WERI-Rb-1 (cell line): ENCODE data around the gene TVP23A.

Source experiments
- DNase-seq: peaks from one replicate; pipeline ENCODE4 v3.0.0-alpha.2; 2020
- H3K27ac ChIP-seq: fragments of 250-450 bp; sonication (Bioruptor Pico); 2 replicates; pipeline ENCODE4 v1.5.1; 2020; ENCODE audit warnings: mild to moderate bottlenecking, moderate library complexity
- H3K27me3 ChIP-seq: fragments of 250-450 bp; sonication (Bioruptor Pico); 2 replicates; pipeline ENCODE4 v1.5.1; 2021; ENCODE audit warnings: mild to moderate bottlenecking, low read depth, moderate library complexity; ENCODE audit not compliant: insufficient read depth, severe bottlenecking
- H3K36me3 ChIP-seq: fragments of 250-450 bp; sonication (Bioruptor Pico); 2 replicates; pipeline ENCODE4 v1.5.1; 2020; ENCODE audit warnings: mild to moderate bottlenecking, moderate library complexity
- H3K4me3 ChIP-seq: 2 replicates; pipeline ENCODE4 v1.5.1; 2011; ENCODE audit warnings: low read depth, mild to moderate bottlenecking, control low read depth, low read length
- H3K9me3 ChIP-seq: fragments of 250-450 bp; sonication (Bioruptor Pico); 2 replicates; pipeline ENCODE4 v1.5.1; 2021; ENCODE audit warnings: mild to moderate bottlenecking, moderate library complexity; ENCODE audit not compliant: severe bottlenecking
- TF ChIP-seq, protein P1 (sequence below): IDR thresholded peaks from 2 replicates; pipeline ENCODE4 v1.5.1; 2011; ENCODE audit warnings: low read depth, mild to moderate bottlenecking, control low read depth, inconsistent platforms, low read length

The TVP23A gene

DNA sequence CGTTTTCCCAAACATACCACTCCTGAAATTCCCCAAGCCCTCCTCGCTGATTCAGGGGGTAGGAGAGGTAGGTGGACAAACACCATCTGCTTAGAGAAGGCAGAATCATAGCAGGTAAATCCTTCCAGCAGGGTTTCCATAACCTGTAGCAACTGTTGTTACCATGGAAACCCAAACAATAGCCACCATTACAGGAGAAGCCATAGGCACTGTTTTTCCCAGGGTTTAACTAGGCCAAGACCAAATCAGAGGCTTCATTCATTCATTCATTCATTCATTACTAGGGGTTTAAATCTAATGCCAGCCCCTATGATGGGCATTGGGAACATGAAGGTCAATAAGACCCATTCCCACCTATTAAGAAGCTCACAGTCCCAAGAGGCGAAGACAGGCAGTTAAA, 32.9 kb upstream of the TVP23A start:
- Histone ChIP-seq H3K27ac (no peak overlapping the region), H3K4me3 (no peak overlapping the region), H3K9me3 (no peaks in the 10 kb centered on the region), H3K27me3 (no peaks in the 10 kb centered on the region), H3K36me3 (no peaks in the 10 kb centered on the region)
- TF ChIP-seq, protein P1, sequence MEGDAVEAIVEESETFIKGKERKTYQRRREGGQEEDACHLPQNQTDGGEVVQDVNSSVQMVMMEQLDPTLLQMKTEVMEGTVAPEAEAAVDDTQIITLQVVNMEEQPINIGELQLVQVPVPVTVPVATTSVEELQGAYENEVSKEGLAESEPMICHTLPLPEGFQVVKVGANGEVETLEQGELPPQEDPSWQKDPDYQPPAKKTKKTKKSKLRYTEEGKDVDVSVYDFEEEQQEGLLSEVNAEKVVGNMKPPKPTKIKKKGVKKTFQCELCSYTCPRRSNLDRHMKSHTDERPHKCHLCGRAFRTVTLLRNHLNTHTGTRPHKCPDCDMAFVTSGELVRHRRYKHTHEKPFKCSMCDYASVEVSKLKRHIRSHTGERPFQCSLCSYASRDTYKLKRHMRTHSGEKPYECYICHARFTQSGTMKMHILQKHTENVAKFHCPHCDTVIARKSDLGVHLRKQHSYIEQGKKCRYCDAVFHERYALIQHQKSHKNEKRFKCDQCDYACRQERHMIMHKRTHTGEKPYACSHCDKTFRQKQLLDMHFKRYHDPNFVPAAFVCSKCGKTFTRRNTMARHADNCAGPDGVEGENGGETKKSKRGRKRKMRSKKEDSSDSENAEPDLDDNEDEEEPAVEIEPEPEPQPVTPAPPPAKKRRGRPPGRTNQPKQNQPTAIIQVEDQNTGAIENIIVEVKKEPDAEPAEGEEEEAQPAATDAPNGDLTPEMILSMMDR: no peak
- no peak for DNase-seq

DNA sequence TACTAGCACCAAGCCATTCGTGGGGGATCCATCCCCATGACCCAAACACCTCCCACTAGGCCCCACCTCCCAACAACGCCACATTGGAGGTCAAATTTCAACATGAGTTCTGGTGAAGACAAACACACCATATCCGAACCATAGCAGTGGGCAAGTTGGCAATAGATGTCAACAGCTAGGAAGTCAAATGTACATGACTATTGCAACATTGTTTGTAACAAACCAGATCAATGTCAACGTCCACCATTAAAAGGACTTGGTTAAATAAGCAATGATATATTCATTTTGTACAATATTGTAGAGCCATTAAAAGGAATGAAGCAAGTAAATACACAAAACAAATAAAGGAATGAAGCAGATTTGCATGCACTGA, 31.9 kb upstream of the TVP23A start:
- no peak overlapping the region for H3K4me3 ChIP-seq
- TF ChIP-seq, protein P1: no peak
- H3K27me3 ChIP-seq: no peaks in the 10 kb centered on the region
- H3K9me3 ChIP-seq: no peaks in the 10 kb centered on the region
- DNase-seq: no peak
- H3K27ac ChIP-seq: no peak overlapping the region
- no peaks in the 10 kb centered on the region for H3K36me3 ChIP-seq

DNA sequence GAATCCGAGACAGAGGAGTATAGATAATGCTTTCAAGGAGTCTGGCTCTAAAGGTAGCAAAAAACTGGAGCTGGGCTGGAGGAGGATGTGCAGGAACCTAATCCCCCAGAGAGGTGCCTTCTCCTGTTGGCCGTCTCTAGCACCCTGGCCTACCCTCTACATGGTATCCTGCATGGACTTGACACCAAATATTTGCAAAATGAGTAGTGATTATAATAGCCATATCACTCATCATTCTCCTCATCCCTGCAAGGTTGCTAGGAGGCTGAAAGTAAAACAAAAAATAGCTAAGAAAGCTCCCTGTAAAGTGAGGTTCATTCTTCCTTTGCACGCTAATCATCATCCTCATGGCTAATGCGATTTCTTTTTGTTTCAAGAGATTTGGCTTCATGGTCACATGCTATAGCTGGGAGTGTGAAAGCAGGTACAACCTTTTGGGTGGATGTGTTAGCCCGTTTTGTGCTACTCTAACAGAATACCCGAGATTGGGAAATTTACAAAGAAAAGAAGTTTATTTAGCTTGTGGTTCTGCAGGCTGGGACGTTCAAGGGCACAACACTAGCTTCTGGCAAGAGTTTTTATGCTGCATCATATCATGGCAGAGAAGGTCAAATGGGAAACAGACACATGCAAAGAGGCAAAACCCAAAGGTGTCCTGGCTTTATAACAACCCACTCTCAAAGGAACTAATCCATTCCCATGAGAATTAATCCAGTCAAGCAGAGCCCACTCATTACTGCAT, 31.3 kb upstream of the TVP23A start:
- H3K27ac ChIP-seq: no peak overlapping the region
- TF ChIP-seq, protein P1: no peak
- H3K27me3 ChIP-seq: no peaks in the 10 kb centered on the region
- no peak for DNase-seq
- no peak overlapping the region for H3K4me3 ChIP-seq
- H3K36me3 ChIP-seq: no peaks in the 10 kb centered on the region
- no peaks in the 10 kb centered on the region for H3K9me3 ChIP-seq

DNA sequence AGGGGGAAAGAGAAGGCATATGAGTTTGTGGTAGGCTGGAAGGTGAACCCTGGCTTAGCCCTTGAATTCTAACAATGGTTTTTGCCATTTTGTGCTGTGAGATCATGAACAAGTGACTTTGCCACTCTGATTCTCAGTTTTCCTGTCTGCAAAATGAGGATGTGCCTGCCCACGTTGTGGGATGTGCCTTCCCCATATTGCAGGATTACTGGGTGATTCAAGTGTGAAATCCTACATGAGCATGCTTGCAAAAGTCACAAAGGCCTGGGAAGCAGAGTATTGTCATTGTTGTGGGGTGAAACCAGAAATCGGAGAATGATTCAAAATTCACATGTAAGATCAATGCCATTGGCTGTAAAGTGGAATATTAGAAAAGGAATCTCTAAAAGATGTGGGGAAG, 28.6 kb upstream of the TVP23A start:
- H3K4me3 ChIP-seq: no peak overlapping the region
- no peaks in the 10 kb centered on the region for H3K27me3 ChIP-seq
- TF ChIP-seq, protein P1: no peak
- DNase-seq: no peak
- no peaks in the 10 kb centered on the region for H3K9me3 ChIP-seq
- H3K27ac ChIP-seq: no peak overlapping the region
- no peaks in the 10 kb centered on the region for H3K36me3 ChIP-seq

DNA sequence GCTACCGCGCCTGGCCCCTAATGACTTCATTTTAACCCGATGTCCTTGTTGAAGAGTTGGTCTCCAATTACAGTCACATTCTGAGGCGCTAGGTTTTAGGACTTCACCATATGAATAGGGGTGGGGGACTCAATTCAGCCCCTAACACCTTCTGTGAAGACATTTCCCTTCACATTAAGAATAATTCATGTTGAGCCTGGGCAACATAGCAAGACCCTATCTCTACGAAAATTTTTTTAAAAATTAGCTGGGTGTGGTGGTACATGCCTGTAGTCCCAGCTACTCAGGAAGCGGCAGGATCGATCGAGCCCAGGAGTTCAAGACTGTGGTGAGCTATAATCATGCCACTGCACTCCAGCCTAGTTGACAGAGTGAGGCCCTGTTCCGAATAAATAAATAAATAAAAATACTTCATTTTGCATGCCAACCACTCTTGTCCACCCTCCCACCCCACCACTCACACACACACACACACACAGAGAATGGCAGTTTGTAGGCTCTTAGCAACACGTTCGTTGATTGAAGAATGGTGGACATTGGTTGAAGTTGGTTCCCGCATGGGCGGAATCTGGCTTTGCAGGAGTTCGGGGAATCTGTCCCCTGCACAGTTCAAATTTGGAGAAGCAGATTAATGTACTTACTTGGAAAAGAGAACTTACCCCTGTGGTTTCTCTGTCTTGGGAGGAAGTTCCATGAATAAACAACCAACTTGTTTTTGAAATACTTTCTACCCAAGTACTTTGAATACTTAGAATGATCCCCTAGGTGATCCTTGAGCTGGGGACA, 27.8 kb upstream of the TVP23A start:
- DNase-seq: no peak
- no peak overlapping the region for H3K27ac ChIP-seq

More for the DNA sequence above, 27.8 kb upstream of the TVP23A start:
- Histone ChIP-seq H3K36me3 (no peaks in the 10 kb centered on the region), H3K4me3 (no peak overlapping the region), H3K27me3 (no peaks in the 10 kb centered on the region), H3K9me3 (no peaks in the 10 kb centered on the region)
- TF ChIP-seq, protein P1: no peak
